Activated T-helper 17 cell treated with anti-CD3 and anti-CD28 coated beads, Interleukin-2, amount 50 U/mL, for 72 hours (primary cell): ENCODE results near the gene ABCA6. TPM values are rescaled to one million over a fixed set of nuclear protein-coding genes. Genes with fewer than 3 reads are reported as not detected.
"Not testable (repeated sequence)": the region's sequence is repeated elsewhere in the genome, so short reads cannot be mapped to it uniquely, and the experiment has no call there.

Experiments used
- ATAC-seq: fragments of 150-1000 bp; cut with Tn5 transposase; replicated peaks from 2 replicates; pipeline ENCODE4 v1.10.0; 2021; ENCODE audit warnings: mild to moderate bottlenecking, moderate library complexity
- H3K27ac Mint-ChIP-seq: one replicate; pipeline ENCODE4 v1.8.0; 2022; ENCODE audit warnings: mixed read lengths
- H3K27me3 Mint-ChIP-seq: one replicate; pipeline ENCODE4 v1.8.0; 2022; ENCODE audit warnings: mixed read lengths
- H3K36me3 Mint-ChIP-seq: one replicate; pipeline ENCODE4 v1.8.0; 2022; ENCODE audit warnings: low read depth, mild to moderate bottlenecking, mixed read lengths
- H3K4me1 Mint-ChIP-seq: one replicate; pipeline ENCODE4 v1.8.0; 2022; ENCODE audit warnings: mixed read lengths
- H3K4me3 Mint-ChIP-seq: one replicate; pipeline ENCODE4 v1.8.0; 2022; ENCODE audit warnings: mild to moderate bottlenecking, mixed read lengths
- H3K9me3 Mint-ChIP-seq: one replicate; pipeline ENCODE4 v1.8.0; 2022; ENCODE audit warnings: mixed read lengths
- total RNA-seq, 2 donors: library from RNA; stranded (reverse); gene quantifications; one replicate each; pipeline ENCODE4 v1.2.3, GENCODE V29; 2022

The ABCA6 gene, protein sequence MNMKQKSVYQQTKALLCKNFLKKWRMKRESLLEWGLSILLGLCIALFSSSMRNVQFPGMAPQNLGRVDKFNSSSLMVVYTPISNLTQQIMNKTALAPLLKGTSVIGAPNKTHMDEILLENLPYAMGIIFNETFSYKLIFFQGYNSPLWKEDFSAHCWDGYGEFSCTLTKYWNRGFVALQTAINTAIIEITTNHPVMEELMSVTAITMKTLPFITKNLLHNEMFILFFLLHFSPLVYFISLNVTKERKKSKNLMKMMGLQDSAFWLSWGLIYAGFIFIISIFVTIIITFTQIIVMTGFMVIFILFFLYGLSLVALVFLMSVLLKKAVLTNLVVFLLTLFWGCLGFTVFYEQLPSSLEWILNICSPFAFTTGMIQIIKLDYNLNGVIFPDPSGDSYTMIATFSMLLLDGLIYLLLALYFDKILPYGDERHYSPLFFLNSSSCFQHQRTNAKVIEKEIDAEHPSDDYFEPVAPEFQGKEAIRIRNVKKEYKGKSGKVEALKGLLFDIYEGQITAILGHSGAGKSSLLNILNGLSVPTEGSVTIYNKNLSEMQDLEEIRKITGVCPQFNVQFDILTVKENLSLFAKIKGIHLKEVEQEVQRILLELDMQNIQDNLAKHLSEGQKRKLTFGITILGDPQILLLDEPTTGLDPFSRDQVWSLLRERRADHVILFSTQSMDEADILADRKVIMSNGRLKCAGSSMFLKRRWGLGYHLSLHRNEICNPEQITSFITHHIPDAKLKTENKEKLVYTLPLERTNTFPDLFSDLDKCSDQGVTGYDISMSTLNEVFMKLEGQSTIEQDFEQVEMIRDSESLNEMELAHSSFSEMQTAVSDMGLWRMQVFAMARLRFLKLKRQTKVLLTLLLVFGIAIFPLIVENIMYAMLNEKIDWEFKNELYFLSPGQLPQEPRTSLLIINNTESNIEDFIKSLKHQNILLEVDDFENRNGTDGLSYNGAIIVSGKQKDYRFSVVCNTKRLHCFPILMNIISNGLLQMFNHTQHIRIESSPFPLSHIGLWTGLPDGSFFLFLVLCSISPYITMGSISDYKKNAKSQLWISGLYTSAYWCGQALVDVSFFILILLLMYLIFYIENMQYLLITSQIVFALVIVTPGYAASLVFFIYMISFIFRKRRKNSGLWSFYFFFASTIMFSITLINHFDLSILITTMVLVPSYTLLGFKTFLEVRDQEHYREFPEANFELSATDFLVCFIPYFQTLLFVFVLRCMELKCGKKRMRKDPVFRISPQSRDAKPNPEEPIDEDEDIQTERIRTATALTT (N-terminal part only)
- total RNA-seq, result under 1 TPM; 0.24 to 0.90 TPM

DNA sequence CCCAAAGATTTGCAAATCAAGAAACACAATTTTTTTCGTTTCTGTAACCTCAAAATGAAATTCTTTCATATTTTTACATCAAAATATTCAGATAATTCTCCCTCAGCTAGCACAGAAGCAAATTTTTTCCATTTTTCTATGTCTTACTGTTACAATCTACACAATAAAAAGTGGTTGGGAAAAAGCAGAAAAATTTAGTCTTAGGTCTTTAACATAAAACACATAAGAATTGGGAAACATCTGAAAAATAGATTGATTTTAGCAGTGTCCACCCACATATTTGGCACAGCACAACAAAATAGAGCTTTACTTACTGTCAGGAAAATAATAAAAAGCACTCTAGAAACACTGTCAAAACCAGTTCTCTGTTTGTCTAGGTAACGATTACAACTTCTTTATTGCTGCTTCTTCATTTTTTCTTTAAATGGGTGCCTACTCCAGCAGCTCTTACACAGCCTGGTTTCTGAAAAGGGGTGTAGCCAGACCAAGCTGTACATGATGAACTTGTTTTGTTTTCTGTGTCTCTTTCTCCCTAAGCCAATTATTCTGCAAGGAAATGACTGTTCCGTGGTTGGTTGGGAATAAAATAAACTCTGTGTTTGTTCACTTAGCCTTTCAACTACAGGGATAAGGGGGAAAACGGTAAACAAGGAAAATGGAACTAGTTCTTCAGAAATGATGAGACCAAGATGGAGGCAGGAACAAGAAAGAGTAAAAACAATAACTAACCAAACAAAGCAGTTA is at the start of gene ABCA6:
TSS of gene ABCA6 (minus strand) at position 465 of the 744 bp plus-strand sequence. CDS start 1,192 bp downstream, outside the sequence.
- Mint-ChIP-seq H3K4me3 (no peak within 1 kb of the TSS), H3K36me3 (no peaks in the 10 kb centered on the region), H3K9me3 (no peaks in the 10 kb centered on the region), H3K4me1 (no peaks in the 10 kb centered on the region), H3K27ac (no peak within 1 kb of the TSS), H3K27me3 (no peaks in the 10 kb centered on the region)
- no peak for ATAC-seq

DNA sequence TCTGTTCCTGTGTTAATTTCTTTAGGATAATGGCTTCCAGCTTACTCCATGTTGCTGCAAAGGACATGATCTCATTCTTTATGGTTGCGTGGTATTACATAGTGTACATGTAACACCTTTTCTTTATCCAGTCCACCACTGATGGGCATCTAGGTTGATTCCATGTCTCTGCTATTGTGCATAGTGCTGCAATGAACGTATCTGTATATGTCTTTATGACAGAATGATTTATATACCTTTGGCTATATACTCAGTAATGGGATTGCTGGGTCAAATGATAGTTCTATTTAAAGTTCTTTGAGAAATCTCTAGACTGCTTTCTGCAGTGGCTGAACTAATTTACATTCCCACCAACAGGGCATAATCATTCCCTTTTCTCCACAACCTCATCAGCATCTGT is 47.1 kb upstream of the ABCA6 start:
- Mint-ChIP-seq H3K36me3 (peaks cover 4% of the 10 kb centered on the region), H3K4me1 (no peaks in the 10 kb centered on the region), H3K4me3 (no peak overlapping the region), H3K27me3 (no peaks in the 10 kb centered on the region), H3K9me3 (no peaks in the 10 kb centered on the region), H3K27ac (no peak overlapping the region)
- ATAC-seq, result no peak

DNA sequence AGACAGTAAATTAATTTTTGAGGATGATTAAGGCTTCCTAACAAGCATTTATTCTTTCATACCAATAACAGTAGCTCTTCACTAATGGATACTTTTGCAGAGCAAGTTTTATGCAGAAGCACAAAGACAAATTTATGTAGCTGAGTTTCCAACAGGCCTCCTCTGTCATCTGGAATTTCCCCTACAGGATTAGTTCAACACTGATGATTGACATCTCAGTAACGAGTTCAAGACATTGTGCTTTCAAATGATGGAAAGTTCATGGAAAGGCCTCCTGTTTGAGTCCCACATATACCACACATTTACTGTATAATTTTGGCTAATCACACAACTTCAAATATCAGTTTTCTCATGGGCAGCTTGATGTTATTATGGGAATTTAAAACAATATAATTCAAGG is 46.4 kb upstream of the ABCA6 start:
- ATAC-seq, result no peak
- H3K9me3 Mint-ChIP-seq, result no peaks in the 10 kb centered on the region
- H3K4me3 Mint-ChIP-seq, result no peak overlapping the region
- no peak overlapping the region for H3K27ac Mint-ChIP-seq
- peaks cover 3% of the 10 kb centered on the region for H3K36me3 Mint-ChIP-seq
- H3K4me1 Mint-ChIP-seq, result no peaks in the 10 kb centered on the region
- H3K27me3 Mint-ChIP-seq, result no peaks in the 10 kb centered on the region

DNA sequence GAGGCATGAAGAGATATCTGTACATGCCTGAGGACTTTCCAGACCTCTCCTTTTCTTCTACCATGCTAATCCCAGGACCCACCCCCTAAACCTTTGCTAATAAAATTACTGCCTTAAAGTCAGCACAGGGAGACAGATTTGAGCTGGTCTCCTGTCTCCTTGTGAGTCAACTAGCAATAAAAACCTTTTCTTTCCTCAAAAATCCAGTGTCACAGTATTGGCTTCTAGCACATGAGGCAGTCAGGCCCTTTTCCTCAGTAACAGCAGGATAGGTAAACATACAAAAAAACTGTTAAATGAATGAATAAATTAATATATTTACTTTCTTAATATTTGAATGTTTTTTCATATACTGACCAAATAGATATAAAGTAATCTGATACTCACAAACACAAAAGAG is 45.6 kb upstream of the ABCA6 start:
- Mint-ChIP-seq H3K4me1 (no peaks in the 10 kb centered on the region), H3K36me3 (no peaks in the 10 kb centered on the region), H3K27ac (no peak overlapping the region), H3K27me3 (no peaks in the 10 kb centered on the region), H3K4me3 (no peak overlapping the region), H3K9me3 (no peaks in the 10 kb centered on the region)
- ATAC-seq, result no peak

DNA sequence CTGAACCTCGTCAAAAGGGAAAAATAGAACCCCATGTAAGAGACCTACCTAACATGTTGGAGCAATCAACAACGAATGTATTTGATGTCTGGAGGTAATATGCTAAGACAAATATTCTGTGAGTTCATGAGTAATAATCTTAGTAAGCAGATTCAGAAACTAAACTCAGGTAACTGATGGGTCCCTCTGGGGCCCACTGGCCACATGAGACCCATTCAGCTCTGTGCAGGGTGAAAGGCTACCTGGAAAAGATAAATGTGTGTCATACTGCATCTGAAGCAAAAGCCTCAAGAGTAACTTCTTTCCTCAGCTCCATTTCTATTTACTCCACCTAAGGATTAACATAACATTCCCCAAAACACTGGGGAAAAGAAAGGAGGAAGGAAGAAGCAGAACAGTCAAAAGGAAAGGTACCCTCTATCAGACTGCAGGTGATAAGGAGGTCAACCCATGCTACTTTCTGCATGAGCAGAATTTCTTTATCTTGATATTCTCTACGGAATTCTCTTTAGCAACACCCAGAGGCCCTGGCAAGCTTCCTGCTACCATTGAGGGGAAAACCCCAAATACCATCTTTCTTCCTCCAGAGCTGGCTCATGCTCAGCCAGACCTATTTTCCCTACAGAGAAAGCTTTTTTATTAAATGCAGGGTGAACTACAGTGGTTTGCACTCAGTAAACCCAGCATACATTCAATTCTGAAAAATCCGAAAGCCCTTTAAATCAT is 37.7 kb upstream of the ABCA6 start:
- Mint-ChIP-seq H3K27ac (no peak overlapping the region), H3K27me3 (no peaks in the 10 kb centered on the region), H3K36me3 (no peaks in the 10 kb centered on the region), H3K4me1 (no peaks in the 10 kb centered on the region), H3K9me3 (no peaks in the 10 kb centered on the region), H3K4me3 (no peak overlapping the region)
- ATAC-seq, result no peak

DNA sequence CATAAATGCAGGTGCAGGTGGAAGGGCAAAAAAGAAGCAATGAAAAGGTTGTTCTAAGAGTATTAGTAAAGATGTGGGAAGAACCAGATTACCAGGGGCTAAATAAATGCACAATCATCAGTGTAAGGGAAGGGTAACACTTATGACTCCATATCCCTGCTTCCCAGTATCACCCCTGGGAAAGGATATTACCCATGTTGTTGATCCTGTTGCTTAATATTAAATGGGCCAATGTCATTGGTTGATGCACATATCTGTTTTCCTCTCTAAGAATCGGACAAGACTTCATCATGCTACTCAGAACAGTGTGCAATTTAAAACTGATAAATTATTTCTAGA is 34.7 kb upstream of the ABCA6 start:
- Mint-ChIP-seq H3K27me3 (no peaks in the 10 kb centered on the region), H3K27ac (no peak overlapping the region), H3K4me1 (no peaks in the 10 kb centered on the region), H3K36me3 (no peaks in the 10 kb centered on the region), H3K4me3 (no peak overlapping the region), H3K9me3 (no peaks in the 10 kb centered on the region)
- no peak for ATAC-seq

DNA sequence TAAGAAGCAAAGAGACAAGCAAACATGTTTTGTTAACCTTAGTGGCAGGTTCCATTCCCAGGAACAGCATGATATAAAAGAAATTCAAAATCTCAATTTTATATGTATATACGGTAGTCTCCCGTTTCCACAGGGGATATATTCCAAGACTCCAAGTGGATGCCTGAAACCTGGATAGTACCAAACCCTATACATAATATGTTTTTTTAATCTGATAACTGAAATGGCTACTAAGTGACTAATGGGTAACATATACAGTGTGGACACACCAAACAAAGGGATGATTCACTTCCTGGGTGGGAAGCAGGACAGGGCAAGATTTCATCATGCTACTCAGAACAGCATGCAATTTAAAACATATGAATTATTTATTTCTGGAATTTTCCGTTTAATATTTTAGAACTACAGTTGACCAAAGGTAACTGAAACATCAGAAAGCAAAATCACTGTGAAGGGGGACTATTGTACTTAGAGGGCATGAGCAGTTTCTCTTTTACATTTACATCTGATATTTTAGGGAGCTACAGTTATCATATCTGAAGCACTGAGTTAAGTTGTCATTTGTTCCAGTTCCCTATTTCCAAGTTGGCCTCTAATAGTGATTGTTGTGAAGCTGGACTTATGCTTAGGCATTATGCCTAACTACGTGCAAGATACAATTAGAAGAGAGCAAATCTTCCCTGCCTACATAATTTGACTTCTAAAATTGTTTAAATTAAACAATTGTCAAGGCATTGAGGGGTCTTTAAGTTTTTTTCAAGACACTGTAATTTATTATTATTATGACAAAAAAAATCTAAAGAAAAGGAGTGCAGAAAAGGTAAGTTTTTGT is 34.1 kb upstream of the ABCA6 start:
- Mint-ChIP-seq H3K36me3 (no peaks in the 10 kb centered on the region), H3K4me3 (no peak overlapping the region), H3K27me3 (no peaks in the 10 kb centered on the region), H3K4me1 (no peaks in the 10 kb centered on the region), H3K27ac (no peak overlapping the region), H3K9me3 (no peaks in the 10 kb centered on the region)
- ATAC-seq, result no peak

DNA sequence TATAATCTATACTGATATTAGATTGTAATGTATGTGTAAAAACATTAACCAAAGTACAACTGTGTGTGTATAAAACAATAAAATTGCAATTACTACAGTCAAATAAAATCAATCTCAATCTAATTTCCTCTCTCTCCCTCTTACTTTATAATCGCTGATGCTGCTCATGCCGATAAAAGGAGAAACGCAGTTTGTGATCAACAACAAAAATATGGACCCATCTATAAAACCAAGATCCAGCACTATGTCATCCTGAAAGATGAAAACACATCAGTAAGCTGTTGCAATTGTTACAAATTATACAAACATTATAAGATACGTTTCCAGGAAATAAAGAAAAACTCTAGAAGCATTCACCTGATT is 33.5 kb upstream of the ABCA6 start:
- ATAC-seq, result no peak
- H3K4me1 Mint-ChIP-seq, result no peaks in the 10 kb centered on the region
- H3K27me3 Mint-ChIP-seq, result no peaks in the 10 kb centered on the region
- no peak overlapping the region for H3K27ac Mint-ChIP-seq
- H3K9me3 Mint-ChIP-seq, result peaks cover 3% of the 10 kb centered on the region
- H3K36me3 Mint-ChIP-seq, result no peaks in the 10 kb centered on the region
- H3K4me3 Mint-ChIP-seq, result no peak overlapping the region

DNA sequence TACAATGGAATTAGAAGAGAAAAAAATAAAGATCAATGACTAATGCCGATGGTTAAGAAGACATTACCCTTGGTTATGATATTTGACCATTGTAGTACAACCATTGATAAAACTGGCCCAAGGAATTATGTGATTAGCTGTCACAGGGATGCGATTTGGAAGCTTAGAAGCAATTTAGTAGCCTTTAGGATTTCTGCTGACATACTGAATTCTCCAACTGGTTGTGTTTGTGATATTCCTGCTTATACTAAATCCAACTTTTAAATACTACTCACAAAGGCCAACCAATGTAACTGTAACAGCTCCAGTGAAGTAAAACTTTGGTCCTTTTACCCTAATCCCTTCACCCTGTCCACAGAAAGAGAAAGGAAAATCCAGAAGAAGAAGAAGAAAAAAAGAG is 31.4 kb upstream of the ABCA6 start:
- no peaks in the 10 kb centered on the region for H3K4me1 Mint-ChIP-seq

DNA sequence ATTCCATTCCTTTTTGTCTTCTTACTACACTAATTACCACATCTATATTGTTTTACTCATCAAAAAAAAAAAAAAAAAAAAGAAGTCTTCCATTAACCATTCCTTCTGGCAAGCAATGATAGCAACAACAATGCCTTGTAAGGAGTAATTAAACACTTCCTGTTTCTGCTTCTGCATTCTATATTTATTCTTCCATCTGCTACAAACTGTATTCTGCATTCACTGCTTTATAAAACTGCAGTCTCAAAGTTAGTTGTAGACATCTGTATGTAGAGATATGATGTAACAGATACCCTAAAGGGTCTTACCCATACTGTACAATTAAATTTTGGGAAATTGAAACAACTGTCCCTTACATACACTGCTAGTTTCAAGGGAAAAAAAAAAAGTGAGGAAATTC is 28.7 kb upstream of the ABCA6 start:
- Mint-ChIP-seq H3K36me3 (no peaks in the 10 kb centered on the region), H3K9me3 (peaks cover 3% of the 10 kb centered on the region), H3K27ac (no peak overlapping the region), H3K4me1 (no peaks in the 10 kb centered on the region), H3K4me3 (no peak overlapping the region), H3K27me3 (no peaks in the 10 kb centered on the region)
- ATAC-seq, result no peak

More for the DNA sequence above, 31.4 kb upstream of the ABCA6 start:
- Mint-ChIP-seq H3K36me3 (no peaks in the 10 kb centered on the region), H3K27ac (no peak overlapping the region), H3K4me3 (no peak overlapping the region), H3K27me3 (no peaks in the 10 kb centered on the region), H3K9me3 (peaks cover 3% of the 10 kb centered on the region)
- ATAC-seq, result no peak

DNA sequence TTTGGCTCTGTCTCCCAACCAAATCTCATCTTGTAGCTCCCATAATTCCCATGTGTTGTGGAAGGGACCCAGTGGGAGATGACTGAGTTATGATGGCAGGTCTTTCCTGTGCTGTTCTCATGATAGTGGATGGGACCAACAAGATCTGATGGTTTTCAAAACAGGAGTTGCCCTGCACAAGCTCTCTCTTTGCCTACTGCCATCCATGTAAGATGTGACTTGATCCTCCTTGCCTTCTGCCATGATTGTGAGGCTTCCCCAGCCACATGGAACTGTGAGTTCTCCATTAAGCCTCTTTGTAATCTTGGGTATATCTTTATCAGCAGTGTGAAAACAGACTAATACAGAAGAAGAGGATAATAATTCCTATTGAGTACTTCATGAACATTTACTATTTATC is 26.9 kb upstream of the ABCA6 start:
- not testable (repeated sequence) for H3K27ac Mint-ChIP-seq, H3K27me3 Mint-ChIP-seq, H3K4me1 Mint-ChIP-seq, ATAC-seq, H3K36me3 Mint-ChIP-seq, H3K4me3 Mint-ChIP-seq, H3K9me3 Mint-ChIP-seq

DNA sequence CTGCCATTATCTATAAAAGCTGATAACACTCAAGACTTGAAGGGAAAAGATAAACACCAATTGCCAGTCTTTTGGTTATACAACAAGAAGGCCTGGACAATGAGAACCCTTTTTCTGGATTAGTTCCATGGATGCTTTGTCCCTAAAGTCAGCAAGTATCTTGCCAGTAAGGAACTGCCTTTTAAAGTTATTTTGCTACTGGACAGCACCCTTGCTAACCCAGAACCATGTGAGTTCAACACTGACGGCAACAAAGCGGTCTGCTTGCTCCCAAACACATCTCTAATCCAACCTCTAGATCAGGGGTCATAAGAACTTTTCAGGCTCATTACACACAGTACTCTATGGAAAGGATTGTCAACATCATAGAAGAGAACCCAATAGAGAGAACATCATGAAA is 25.3 kb upstream of the ABCA6 start:
- Mint-ChIP-seq H3K9me3 (peaks cover 3% of the 10 kb centered on the region), H3K27me3 (no peaks in the 10 kb centered on the region), H3K4me1 (no peaks in the 10 kb centered on the region), H3K27ac (no peak overlapping the region), H3K36me3 (no peaks in the 10 kb centered on the region), H3K4me3 (no peak overlapping the region)
- ATAC-seq, result no peak

DNA sequence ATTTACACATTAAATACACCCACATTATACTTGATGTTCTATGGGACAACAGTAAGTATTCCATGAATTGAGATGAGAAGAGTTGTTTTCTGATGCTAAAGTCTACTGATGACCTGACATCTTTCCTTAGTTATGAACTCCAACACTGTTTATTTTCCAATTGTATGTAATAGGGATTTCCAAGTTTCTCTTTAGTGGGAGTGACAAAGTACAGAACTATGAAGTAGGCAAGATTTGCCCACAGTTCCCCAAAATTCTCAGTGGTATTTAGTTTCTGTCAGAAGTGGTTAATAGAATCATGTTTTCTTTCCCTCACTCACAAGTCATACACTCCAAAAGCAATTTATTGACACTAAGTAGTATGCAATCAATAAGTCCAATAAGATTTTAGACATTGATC is 22.5 kb upstream of the ABCA6 start:
- Mint-ChIP-seq H3K36me3 (no peaks in the 10 kb centered on the region), H3K9me3 (no peaks in the 10 kb centered on the region)
- ATAC-seq, result no peak

More for the DNA sequence above, 22.5 kb upstream of the ABCA6 start:
- H3K4me3 Mint-ChIP-seq, result no peak overlapping the region
- no peaks in the 10 kb centered on the region for H3K27me3 Mint-ChIP-seq
- no peaks in the 10 kb centered on the region for H3K4me1 Mint-ChIP-seq
- H3K27ac Mint-ChIP-seq, result no peak overlapping the region
